ENCODE measurements around the gene TXNDC16.
"Not testable (repeated sequence)": the region's sequence is repeated elsewhere in the genome, so short reads cannot be mapped to it uniquely, and the experiment has no call there.

TXNDC16 gene

DNA sequence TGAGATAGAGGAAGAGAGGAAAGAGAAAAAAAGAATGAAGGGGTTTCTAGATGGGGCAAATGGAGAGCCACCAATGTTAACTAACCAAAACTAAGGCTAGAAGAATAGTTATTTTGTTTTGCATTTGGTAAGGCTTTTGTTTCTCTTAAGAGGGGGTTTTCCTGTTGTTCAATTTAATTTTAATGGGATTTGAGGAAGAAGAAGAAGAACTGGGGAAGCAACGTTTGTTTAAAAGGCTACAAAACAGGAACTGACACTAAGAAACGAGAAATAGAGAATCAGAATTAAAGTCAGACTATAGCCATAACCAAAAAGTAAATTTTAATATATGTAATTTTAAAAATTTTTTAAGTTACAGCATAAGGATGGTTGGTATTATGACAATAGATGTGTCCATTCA is 13.7 kb downstream of the TXNDC16 start:
- DNase-seq = no peak

DNA sequence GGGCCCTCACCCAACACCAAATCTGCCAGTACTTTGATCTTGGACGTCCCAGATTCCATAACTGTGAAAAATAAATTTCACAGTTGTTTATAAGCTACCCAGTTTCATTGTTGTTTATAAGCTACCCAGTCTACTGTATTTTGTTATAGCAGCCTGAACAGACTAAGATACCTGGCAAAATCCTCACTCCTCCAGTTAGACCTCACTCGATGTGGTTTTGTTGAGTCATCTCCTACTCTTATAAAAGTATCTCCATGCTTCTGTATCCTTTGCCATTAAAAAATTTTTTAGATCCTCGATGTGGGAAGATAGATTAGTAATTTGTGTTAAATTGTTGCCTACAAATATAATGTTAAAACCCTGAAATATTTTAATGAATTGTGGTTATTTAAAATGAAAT is 16.0 kb downstream of the TXNDC16 start:
- DNase-seq = no peak

DNA sequence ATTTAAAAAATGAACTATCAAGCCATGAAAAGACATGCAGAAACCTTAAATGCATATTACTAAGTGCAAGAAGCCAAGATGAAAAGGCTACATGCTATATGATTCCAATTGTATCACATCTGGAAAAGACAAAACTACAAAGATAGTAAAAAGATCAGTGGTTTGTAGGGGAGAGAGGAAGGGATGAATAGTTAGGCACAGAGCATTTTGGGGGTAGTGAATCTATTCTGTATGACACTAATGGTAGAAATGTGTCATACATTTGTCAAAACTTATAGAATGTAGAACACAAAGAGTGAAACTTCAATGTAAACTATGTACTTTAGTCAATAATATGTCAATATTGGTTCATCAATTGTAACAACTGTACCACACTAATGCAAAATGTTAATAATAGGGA is 20.8 kb downstream of the TXNDC16 start:
- DNase-seq = no peak

DNA sequence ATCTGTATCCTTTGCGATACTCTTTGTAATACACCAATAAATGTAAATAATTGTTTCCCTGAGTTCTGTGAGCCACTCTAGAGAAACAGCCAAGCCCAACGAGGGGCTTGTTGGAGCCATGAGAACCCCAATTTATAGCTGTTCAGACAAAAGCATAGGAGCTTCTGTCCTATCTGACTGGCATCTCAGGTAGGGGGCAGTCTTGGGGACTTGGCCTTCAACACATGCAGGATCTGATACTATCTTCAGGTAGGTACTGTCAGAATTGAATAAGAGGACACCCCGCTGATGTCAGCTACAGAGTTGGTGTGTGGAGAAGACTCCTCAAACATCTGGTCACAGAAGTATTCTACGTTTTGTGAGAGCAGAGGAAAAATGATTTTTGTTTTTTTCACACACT is 25.3 kb downstream of the TXNDC16 start:
- no peak for DNase-seq

DNA sequence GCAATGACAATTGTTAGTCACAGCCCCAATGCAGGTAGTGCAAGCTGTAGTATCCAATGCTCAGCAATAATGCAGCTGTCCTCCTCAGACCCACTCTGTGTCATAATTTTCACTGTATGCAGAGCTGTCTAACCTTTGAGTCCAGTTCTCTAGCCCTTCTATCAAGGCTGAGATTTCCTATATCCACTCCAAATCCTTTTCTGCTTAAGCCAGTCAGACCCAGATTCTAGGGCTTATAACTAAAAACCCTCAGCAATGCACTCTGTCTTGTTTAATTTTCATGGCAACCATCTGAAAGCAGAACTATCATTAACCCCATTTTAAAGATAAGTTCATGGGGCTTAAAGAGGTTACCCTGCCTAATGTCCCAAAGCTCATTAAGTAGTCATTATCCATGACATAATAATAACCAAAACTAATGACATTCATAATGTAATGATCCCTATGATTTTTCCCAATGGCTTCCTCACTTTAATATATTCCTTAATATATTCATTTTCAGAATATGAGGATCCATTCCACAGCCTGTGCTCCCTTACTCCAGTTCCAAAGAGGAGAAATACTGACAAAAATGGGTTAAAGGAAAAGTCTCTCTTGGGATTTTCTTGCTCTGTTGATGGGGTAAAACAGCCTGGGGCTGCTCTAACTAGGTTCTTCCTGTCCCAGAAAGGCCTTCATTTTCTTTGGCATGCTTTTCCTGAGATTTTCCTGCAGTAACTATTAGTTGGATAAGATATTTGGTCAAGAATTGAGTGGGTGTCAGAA is 29.5 kb downstream of the TXNDC16 start:
- no peak for DNase-seq

DNA sequence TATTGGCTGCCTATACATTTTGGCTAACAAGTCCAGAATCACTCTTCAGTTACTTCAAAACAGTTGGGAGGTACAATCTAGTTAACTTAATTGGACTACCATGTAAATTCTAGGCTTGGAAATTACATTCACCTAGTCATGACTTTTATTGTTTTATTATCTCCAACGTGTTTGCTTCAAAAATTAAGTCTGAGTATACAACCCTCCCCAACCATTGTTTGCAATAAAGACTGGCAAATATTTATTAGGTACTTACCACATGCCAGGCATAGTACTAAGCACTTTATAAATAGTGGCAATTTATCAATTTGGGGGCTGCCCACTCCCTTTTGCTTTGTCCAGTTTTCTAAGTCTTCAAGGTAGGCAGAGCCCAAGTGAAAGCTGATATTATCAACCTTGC is 30.3 kb downstream of the TXNDC16 start:
- DNase-seq = no peak

DNA sequence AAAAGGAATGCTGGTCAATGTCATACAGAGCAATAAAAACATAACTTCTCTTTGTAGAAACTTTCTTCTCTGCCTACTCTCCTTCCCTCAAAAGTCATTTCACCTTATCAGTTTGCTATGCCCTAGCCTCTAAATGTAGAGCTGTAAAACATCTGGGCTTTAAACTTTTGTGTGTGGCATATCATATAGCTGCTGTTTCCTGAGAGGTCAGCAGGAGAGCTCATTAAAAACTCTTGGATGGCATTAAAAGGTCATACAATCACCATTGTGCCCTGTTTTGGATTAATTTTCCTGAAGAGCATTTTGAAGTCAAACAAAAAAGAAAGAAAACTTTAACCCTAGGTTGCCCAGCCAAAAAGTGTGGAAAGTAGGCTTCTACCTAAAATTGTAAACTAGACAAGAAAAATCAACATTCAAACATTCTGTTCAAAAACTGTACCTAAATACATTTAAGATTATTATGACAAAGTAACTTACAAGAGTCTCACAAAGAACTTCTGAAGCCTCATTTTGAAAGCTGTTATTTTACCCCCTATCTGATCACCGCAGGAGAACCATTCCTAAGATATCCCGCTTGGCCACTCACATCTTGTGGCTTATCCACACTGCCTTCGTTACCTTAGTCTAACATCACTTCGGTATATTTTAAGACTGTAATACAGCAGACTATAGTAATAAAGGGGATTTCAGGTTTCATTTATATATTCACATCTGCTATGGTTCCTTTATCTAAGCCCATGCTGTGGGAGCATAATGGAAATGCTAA is 38.1 kb downstream of the TXNDC16 start:
- DNase-seq = no peak

DNA sequence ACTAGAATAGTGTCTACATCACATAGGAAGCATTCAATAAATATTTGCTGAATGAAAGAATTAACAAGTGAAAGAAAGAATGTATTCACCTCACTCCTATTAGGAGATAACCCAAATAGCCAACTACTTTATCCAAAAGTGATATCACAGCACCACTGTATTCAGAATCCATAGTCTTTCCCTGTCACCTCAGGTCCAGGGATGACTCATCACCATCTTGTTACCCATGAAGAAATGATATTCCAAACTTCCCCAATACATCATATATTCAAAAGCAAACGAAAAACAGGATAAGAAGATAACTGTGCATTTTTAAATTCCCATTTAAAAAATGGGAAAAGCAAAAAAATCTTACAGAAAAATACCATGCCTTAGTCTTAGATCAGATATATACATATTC is 39.1 kb downstream of the TXNDC16 start:
- DNase-seq = no peak

DNA sequence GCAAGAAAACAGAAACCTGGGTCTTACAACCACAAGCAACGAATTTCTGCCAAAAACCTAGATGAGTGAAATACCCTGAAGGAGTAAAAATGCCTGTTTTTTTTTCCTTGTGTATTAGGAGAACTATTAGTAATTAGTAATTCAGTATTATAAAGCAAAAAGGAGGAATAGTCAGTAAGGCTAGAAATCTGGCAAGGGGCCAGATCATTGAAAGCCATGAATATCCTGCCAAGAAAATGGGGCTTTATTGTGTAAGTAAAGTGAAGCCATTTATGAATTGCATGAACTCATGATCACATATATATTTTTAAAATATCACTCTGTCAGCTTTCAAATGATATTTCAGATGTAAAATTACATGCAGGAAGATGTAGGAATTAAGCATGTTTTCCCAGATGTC is 57.9 kb downstream of the TXNDC16 start:
- DNase-seq = no peak

DNA sequence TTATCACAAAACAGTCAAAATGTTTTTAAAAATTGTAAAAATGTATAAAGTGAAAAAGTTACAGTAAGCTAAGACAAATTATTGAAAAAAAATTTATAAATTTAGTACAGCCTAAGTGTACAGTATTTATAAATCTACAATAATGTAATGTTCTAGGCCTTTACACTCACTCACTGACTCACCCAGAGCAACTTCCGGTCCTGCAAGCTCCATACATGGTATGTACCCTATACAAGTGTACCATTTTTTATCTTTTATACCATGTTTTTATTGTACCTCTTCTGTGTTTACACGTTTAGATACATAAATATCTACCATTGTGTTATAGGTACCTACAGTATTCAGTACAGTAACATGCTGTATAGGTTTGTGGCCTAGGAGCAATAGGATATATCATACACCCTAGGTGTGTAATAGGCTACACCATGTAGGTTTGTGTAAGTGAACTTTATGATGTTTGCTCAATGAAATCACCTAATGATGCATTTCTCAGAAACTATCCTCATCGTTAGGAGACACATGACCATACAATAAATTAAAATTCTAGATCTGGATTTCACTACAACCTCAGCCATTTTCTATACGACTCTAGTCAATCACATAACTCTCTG is 66.8 kb downstream of the TXNDC16 start:
- DNase-seq = no peak

DNA sequence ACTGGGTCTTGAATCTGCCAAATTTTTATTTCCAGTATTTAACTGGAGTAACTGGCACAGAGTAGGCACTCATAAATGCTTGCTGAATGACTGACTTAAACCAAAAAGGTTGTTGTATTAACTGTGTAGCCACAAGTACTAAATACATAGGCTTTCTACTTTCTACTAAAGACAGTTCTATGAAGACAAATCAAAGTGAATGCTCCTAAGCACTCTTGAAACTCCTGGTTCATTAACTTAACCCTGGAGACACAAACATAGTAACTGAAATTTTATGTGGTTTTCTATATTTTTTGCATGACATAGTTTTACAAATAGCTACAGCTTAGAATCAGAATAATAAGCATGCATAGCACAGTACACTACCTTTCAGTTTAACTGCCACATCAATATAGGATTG is 70.4 kb downstream of the TXNDC16 start:
- no peak for DNase-seq

DNA sequence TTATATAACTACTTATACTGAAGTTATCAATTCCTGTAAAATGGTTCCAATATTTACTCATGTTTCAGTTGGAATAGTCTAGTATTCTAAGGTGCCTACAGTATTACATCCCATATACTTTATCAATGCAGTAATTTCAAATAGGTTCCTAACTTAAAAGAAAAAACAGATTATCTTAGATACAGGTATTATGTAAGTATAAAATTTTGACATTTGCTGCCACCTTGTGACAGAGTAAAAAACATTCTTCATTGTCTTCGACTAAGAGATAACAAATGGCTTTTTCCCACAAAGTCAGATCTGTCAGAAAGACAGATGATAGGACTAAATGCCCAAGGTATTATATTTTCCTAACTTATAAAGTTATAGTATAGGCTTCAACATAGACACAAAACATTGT is 78.7 kb downstream of the TXNDC16 start:
- no peak for DNase-seq

DNA sequence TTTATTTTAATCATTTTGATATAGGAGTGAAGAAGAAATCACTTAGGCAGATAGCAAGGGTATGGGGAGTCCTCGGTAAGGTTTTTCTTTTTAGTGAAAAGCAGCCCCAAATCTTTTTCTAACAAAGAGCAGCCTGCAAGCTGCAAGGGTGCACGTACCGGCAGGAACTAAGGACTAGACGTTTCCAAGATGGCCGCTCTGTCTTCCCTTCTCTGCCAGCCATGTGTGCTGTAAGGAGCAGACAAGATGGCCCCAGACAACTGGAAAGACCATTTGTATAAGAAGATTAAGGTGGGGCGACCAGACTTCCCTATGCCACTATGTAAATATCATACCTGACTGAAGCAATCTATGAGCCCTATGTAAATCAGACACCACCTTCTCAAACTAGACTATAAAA is 79.6 kb downstream of the TXNDC16 start:
- no peak for DNase-seq

DNA sequence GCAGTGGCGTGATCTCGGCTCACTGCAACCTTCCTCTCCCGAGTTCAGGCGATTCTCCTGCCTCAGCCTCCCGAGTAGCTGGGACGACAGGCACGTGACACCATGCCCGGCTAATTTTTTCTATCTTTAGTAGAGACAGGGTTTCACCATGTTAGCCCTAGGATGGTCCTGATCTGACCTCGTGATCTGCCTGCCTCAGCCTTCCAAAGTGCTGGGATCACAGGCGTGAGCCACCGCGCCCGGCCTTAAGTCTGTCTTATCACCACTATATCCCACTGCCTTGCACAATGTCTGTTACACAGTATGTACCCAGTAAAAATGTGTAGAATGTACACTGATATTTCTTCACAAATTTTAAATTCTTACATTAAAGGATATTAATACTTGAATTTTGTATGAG is 80.1 kb downstream of the TXNDC16 start:
- not testable (repeated sequence) for DNase-seq

DNA sequence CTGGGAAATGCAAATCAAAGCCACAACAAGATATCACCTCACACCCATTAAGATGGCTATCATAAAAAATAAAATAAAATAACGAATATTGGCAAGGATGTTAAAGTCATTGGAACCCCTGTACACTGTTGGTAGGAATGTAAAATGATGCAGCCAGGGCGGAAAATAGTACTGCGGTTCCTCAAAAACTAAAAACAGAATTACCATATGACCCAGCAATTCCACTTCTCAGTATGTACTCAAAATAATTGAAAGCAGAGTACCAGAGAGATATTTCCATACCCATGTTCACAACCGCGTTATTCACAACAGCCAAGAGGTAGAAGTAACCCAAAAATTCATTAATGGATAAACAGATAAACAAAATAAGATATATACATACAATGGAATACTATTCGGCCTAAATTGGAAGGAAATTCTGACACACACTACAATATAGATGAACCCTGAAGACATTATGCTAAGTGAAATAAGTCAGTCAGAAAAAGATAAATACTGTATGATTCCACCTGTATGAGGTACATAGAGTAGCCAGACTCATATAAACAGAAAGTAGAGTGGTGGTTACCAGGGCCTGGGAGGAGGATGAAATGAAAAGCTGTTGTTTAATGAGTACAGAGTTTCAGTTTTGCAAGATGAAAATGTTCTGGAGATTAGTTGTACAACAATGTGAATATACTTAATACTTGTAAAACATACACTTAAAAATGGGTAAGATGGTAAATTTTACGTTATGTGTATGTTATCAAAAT is 84.6 kb downstream of the TXNDC16 start:
- DNase-seq = no peak

DNA sequence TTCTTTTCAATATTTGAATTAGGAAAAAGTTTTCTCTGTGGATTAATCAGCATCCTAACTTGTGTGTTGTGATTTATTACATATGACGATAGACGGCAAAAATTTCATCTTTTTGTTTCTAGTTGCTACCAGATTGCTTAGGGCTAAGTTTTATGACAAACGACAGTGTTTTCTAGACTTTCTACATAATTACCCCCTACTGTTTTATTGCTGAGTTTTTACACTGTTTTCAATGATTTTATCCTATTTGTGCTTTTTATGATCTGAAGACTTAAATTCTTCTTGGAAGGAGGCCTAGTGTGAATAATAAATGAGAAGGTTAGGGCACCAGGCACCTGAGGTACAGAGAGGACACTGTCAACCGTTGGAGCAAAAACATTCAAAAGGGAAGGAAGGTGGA is 88.1 kb downstream of the TXNDC16 start:
- no peak for DNase-seq

DNA sequence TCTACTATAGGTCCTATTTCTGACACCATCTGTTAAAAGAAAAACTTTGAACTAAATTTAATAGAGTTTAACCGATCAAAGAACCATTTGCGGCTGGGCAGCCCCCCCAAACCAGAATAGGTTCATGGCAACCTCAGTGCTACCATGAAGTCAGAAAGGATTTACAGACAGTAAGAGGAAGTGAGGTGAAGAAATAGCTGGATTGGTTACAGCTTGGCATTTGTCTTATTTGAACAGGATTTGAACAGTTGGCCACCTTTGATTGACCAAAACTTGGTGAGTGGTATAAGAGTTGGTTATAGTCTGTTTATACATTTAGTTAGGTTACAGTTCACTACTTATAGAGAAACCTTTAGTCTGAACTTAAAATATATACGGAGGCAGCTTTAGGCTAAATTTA is 88.9 kb downstream of the TXNDC16 start:
- no peak for DNase-seq

DNA sequence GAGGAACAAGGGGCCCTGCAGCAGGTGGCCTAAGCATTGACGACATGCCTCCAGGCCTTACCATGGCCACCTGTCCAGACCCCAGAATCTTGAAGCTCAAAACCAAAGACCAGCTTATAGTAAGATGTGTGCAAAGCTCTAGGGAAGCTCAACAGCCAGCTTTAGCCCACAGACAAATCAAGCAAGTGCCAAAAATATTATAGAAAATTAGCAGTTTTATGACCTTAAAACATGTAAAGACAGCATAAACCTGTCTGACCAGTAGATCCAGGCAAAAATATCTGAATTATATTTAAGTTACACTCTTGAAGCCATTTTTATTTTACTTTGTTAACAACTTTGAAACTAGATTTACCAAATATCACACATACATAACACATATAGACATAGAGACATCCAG is 90.6 kb downstream of the TXNDC16 start:
- no peak for DNase-seq

DNA sequence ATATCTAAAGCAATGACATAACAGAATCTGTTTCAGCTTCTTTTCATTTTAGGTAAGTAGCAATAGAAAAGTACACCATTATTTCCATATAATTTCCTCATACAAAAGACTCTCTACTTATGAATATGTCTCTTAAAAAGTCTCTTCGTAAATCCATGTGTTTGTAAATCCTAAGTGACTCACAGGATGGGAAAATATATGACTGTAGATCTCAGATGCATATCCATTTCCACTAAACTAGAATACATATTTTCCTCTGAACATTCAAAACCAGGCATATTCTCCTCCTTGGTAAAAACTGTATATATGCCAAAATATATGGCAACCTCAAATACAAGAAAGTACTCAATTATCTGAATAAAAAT is 93.6 kb downstream of the TXNDC16 start:
- no peak for DNase-seq

DNA sequence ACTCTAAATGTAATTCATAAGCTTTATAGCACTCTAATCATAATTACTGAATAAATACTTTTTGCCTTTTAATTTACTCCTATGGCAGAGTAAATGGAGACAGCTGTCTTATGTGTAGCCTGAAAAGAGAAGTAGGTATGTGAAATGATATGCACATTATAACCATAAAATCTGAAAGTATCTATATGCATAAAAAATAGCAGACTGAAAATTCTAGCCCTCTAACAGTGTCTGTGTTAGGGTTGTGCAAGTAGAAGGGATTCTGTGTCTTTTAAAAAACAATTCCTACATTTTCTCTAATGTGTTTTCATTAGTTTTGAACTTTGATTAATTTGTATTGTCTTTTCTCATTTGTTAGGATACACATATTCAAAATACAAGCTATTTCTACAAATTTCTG is 94.9 kb downstream of the TXNDC16 start:
- DNase-seq = no peak

DNA sequence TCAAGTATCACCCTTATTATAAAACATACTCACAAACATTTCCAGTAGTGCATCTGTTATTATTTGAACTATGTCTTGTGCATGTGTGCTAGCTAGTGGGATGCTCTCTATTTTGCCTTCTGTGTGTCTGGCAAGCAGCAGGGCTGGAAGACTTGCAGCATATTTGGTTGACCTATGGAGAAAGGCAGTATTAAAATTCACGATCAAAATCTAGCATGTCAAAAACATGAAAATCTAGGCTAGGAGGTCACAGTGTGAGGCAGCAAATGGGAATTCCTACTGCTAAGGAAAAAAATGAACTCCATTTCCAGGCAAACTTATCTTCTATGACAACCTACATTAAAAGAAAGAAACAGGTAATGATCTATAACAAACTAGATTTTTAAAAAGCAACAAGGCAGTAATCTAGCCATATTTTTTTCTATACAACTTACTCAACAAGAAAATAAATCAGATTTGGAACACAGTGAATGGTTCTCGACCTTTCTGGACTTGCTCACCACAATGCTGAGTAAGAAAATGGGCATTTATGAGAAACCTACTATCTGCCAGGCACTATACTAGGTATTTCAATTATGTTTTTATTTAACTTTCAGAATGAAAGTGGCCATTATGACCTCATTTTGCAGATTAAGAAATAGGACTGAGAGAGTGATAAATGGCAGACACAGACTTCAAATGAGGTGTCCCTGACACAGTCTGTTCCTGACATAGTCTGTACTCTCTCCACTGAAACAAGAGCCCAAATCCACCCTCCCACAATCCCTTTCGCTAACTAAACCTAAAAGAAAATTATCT is 96.8 kb downstream of the TXNDC16 start:
- no peak for DNase-seq

Measured in hypothalamus (tissue), 51 donors.